UCSD-AML1 (cell line): ENCODE data around the gene PSMC3IP.

Source experiments
- DNase-seq: peaks from one replicate; lab custom pipeline; 2025; ENCODE audit not compliant: unreplicated experiment; lab: John Stamatoyannopoulos, UW

The PSMC3IP gene

DNA sequence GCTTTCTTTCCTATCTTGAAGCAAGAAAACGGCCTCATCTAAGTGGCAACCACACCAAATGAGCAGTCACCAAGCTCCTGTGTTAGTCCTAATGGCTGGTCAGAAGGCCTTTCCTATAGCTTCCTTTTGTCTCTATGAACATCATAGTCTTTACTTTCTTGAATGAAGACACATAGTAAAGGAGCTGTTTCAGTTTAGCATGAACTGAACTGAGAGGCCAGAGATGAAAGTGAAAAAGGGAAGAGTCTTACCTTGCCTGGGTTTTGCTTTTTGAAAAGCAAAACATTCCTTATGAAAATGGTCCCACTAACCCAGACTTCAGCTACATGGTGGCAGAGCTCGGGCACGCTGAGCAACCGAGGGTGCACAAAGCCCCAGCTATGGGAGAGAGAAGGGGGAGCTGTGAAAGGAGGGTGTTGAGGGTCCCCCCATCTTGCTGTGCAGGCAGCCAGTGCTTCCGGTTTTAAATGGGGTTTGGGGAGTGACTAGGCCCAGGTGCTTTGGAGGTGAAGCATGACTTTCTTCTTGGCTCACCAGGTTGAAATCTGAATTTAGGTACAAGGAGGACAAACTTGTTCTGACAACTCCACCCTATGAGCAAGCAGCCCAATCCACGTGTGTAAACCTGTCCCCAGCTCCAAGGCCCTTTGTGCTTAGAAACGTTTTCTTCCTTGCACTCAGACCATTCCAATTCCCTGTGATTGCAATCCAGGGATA lies 9.1 kb upstream of the PSMC3IP start:
- DNase-seq, result no peak

DNA sequence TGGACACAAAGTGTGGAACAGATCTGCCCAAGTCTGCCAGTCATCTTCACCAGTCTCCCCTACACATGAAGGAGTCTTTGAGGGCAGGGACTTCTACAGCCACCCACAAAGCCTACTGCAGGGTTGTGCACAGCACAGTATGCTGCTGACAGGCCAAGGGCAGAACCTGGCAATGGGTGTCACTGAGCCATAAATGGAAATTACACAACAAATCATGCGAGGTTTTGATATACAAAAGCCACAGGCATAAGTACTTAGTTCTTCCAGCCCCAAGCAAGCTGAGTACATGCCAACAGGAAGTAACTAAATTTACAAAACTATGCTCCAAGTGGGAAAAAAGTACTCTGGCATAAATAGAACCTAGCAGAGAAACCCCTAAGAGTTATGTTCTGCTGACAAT lies 7.8 kb upstream of the PSMC3IP start:
- DNase-seq, result no peak

DNA sequence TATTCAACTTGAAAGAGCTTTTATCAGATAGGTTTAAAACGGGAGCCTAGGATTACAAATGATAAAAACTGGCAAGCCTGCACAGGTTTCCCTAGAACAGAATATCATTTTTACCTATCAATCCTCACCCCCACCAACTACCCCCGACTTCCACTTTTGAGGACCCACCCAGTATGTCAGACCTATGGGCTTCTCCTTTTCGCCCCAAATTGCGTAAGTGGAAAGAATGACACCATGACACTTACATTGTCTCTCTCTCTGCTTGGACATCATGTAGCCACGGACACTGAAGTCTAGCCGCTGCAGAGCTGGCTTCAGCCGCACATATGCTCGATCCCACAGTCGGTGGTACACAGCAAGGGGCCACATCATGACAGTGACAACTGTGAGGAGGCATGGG lies 7.4 kb upstream of the PSMC3IP start:
- no peak for DNase-seq

DNA sequence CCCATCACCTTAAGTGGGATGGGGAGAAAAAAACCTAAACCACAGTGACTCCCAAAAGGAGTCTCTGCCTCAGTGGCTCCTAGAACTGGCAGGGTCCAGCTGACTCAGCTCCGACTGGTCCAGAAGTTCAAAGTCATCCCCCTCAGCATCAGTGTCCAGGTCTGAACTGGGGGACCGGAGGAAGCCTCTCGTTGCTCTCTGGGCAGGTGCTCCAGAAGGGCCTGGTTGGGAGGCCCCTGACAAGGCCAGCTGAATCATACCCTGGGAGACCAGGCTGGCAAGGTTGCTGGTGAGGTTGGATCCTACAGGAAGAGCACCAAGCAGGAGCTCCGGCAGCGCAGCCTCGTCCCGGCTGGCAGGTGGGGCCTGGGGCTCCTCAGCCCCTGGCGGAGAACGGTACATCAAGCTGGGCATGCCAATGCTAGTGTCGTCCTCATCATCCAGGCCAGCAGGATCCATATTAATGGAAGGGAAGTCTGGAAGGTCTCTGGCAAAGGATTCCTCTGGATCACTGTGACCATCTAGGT lies 4.3 kb upstream of the PSMC3IP start:
- DNase-seq, result no peak

DNA sequence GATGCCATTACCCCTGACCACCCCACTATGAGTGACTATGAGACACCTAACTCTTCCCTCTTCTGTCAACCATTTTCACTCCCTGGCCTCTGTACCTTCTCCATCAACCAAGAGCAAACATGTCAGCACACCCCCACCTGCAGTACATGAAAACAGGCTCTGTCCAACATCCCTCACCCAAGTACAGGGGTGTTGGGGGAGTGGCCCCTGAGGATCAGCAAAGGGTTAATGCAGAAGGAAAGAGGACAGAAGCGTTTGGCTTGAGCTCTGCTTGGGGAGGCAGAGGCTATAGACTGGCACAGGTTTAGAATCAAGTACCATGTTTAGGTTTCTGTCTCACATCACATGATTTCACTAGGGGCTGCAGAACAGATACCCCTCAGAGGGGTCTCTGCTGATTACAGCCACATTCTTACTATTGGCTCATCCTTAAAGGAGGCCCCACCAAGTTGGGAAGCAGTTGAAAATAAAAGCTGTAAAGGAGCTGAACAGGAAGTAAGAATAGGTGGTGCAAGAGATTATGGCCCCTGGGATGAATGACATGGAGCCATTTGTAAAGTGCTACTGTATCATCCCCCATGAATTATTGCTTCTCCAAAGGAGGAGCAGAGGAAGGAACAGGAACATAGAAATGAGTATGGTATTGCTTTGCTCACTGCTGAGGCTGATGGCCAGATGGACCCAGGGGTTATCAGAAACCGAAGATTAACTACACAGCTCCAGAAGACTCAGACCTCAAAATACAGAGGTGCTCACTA lies 2.4 kb upstream of the PSMC3IP start:
- DNase-seq, result no peak

DNA sequence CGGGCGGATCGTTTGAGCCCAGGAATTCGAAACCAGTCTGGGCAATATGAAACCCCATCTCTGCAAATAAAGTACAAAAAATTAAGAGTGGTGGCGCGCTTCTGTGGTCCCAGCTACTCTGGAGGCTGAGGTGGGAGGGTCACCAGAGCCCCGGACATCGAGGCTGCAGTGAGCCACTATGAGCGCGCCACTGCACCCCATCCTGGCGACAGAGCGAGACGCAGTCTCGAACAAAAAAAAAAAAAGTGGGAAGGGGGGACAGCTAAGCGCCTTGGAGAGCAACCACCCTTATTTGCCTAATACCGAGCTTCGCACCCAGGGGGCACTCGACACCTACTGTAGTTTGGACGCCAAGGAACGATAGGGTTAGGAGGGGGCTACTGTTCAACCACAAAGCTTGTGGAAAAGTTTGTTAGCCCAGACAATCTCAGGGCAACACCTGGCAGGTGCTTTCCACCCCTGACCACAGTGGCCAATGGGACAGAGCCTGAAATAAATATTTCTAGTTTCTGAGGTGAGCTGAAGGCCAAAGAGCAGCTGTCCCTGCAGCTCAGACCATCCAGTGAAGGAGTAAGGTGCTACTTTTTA lies 847 bp upstream of the PSMC3IP start:
- DNase-seq, result peak; percentile 82

DNA sequence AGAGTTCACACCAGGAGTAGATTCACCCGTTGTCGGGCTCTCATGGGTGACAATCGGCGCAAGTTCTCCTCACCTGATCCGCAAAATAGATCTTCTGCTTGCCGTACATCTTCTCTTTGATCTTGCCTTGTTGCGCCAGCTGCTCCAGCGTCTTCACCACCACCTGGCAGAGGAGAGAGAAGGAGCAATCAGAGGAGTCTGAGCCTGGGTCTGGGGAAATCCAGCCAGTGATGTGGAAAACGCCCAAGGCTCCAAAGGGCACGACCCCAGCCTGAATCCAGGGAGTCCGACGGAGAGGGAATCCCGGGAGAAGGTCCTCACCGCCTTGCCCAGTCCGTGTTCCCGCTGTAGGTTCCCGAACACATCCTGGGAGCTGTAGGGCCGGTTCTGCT lies 393 bp downstream of the PSMC3IP start:
- DNase-seq, result no peak

DNA sequence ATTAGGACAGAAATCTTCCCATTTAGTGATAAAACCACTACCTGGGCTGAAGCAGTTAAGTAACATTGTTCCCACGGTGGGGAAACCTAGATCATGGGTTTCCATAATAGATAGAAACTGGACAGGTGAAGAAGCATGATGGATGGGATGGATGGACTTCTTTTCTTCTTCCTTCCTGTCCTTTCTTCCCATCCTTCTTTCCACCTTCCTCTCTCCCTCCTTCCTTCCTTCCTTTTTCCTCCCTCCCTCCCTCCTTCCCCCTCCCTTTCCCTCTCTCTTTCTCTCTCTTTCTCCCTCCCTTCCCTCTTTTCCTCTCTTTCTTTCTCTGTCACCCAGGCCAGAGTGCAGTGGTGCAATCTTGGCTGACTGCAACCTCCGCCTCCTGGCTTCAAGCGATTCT lies 3.1 kb downstream of the PSMC3IP start:
- no peak for DNase-seq

DNA sequence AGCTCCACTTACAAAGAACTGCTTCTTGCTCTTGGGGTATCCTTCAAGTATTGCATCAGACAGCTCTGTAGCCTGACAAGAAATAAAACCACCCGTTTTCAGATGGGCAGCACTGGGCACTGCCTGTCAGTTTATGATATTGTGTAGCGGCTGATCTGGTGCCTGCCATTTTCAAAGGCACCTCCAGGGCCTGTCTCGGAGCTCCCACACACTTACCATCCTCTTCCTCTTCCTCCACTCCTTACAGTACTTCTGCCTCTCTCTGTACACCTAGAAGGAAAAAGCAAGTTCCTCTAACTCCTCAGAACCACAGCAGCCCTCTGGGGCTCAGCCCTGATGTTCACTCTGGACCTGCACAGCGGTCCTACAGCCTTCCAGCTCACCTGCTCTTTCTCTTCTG lies 4.4 kb downstream of the PSMC3IP start:
- peak; percentile 27 for DNase-seq

DNA sequence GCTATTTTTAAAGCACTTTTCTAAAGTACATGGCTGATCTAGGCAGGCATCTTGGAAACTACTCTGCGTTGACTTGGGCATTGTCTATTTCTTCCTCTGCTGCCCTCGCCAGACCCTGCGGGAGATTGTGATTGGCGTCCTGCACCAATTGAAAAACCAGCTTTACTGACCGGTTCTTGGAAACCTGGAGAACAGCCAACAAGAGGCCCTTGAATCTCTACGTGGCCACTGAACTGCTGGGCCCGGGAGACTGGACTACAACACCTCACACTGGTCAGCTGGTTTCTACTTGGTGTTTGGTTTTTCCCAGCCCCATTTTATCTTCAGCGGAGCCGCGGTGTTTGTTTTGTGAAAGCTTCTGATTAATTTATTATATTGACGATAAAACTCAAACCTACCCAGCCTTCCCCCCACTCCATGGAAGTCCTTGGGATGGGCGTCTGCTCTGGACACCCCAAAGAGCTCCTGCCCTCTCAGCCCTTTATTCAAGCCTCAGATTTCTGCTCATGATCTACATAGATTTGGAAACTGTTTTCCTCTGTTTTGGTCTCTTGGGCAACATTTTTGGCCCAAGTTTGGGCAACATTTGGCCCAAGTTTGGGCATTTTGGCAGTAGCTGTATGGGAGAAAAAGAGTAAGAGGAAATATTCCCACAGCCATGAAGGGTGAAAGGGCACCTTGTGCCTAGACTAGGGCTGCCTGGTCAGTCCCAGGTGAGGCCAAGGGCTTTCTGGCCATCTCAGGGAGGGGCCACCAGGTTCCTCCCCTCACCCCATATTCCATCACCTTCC lies 5.9 kb downstream of the PSMC3IP start:
- no peak for DNase-seq

DNA sequence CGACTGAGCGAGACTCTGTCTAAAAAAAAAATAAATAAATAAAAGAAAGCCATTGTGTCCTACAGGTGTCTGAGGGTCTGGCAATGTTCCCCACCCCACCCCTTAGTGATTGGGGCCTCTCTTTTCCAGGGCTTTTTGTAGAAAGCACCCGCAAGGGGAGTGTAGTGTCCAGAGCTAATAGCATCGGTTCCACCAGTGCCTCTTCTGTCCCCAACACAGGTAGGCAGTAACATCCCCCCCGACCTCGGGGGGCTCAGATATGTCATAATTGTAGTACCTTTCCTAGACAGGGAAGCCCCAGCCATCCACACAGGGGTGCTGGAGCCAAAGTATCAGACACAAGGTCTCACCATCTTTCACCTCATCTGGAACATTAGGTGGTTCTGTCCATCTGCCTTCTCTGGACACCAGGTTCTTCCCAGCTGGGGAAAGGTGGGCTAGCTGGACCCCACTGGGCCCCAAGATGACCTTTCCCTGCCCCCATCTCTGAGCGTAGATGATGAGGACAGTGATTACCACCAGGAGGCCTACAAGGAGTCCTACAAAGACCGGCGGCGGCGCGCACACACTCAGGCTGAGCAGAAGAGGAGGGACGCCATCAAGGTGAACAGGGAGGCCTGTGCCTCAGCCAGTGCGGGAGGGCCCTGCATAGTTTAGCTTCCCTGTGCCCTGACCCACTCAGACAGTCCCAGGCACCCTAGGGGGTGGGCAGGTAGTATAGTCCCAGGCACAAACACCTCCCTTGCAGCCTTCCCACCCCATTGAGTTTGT lies 9.0 kb downstream of the PSMC3IP start:
- DNase-seq, result no peak

DNA sequence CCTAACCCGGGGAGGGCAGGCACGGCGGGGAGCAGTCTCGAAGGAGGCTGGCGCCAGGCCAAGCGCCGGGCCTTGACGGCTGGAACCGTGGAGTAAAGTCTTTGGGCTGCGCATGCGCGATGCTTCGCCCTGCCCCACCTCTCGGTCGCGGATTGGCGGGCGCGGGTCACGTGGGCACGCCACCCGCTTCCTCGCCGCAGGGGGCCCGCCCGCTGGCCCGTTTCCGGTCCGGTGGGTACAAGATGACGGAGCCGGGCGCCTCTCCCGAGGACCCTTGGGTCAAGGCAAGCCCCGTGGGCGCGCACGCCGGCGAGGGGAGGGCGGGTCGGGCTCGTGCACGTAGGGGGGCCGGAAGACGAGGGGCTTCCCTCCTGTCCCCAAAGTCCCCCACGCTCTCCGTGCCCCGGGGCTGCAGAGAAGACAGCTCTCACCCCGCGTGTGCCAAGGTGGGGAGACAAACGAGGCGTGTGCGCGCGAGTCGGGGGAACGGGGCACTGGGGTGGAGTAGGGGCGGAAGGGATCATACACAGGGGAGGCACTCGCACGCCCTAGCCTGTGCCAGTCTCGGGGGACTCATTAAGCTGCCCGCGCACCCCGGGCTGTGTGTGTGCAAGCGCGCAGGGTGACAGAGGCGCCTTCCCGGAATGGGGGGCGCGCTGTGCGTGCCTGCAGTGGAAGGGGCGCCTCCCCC lies 10.5 kb downstream of the PSMC3IP start, which contains the start of gene MLX:
TSS of gene MLX (plus strand) at position 218 of the 691 bp plus-strand sequence. CDS start at position 243, 25 bp downstream.
- DNase-seq, result peak; percentile 94

DNA sequence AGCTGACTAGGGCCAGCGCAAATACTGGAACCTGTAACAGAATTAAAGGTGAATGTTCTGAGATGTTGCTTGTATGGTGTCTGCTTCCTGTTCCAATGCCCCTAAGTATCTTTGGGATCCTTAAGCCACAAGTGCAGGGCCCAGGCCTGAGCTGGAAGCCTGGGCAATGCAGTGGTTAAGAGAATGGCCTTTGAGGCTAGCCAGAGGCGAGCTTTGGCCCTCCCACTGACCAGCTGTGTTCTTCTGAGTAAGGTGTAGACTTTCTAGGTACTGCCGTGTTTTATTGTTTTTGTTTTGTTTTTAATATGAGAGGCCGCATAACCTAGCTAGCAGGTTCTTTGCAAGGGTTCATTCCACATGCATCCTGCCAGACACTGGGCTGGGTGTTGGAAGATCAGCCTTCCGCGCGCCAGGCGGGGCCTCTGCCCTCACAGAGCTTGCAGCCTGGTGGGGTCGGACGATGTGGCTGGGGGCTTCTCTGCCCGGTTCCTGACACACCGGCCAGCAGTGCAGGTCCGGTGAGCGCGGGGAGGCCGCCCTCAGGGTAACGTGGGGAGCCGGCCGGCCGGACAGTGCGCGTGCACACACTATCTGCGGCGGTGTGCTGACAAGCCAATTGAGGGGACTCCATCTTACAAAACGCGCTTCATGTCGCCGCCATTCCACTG lies 11.2 kb downstream of the PSMC3IP start:
- DNase-seq, result no peak

DNA sequence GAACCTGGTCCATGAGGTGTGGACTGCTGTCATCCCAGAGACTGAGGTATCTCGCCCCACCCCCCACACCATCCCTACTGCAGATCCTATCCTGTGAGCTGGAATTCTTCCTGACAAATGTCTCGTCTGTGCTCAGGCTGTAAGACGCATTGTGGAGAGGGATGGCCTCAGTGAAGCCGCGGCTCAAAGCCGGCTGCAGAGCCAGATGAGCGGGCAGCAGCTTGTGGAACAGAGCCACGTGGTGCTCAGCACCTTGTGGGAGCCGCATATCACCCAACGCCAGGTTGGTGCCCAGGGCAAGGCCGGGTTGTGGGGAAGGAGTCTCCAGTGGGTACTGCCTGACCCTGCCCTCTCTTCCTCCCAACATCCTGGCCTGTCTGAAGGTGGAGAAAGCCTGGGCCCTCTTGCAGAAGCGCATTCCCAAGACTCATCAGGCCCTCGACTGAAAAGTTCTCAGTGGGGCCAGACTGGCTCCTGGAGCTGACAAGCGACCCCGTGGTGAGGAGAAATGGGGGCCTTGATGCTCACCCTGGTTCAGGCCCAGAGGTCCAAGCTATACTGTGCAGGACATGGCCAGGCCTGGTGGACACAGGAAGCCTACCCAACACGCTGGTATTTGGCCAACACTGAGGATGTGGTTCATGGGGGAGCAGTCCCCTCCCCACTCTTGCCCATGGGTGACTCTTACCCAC lies 11.9 kb downstream of the PSMC3IP start:
- no peak for DNase-seq

DNA sequence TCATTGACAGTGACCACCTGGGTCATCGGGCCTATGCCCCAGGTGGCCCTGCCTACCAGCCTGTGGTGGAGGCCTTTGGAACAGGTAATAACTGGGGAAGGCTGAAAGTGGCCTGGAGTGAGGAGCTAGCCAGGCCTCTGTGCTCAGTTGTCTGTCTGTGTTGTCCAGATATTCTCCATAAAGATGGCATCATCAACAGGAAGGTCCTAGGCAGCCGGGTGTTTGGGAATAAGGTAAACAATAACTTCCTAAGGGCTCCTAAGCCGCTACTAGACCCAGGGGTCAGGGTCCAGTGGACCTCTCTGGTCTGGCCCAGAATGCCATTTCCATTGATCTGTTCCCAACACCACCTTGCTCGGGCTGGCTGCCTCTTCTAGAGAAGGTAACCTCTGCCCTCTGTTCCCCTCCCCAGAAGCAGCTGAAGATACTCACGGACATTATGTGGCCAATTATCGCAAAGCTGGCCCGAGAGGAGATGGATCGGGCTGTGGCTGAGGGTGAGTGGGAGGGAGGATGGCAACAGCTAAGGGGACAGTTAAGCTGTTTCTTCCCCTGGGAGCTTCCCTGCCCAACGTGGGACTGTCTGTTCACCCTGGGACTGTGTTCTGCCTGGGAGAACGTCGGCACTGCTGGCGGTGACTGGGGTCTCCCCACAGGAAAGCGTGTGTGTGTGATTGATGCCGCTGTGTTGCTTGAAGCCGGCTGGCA lies 12.6 kb downstream of the PSMC3IP start:
- DNase-seq, result no peak

DNA sequence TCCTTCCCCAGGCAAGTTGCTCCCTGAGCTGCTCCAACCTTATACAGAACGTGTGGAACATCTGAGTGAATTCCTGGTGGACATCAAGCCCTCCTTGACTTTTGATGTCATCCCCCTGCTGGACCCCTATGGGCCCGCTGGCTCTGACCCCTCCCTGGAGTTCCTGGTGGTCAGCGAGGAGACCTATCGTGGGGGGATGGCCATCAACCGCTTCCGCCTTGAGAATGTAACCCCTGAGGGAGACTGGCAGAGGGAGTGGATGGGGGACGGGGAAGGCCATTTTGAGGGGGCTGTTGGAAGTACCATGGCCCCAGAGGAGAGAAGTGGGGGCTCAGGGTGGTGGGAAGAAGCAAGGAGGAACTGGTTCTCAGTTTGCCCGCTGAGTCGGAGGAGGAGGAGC lies 13.6 kb downstream of the PSMC3IP start:
- no peak for DNase-seq

DNA sequence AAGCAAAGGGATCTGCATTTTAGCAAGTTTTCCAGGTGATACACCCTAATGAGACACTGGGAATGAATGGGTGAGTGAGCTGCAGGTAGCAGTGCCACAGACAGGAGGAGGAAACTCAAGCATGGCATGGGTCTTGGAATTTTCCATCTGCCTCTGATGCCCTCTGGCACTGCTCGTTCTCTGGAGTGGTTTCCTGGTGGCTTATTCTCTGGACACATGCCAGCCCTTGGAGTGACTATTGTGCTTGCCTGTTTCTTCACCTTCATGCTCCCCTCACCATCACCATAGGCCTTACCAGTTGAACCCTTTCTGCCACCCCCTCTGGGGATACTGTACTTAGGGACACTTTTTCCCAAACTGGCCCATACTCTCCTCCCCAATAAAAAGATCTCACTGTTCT lies 14.0 kb downstream of the PSMC3IP start:
- DNase-seq, result no peak

DNA sequence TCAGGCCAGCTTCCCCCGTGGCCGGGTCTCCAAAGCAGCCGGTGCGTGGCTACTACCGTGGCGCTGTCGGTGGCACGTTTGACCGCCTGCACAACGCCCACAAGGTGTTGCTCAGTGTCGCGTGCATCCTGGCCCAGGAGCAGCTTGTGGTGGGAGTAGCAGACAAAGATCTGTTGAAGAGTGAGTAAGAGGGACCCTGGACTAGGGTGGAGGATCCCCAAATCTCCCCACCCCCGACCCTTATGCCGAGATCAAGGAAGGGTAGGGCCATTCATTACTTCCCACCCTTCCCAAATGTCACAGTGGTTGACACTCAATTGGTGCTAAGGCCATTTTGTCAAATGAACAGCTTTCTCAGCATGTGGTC lies 14.4 kb downstream of the PSMC3IP start:
- DNase-seq, result no peak
